GM23248 (cell line): ENCODE measurements around the gene DNAH8. TPM values are rescaled to one million over a fixed set of nuclear protein-coding genes. Genes with fewer than 3 reads are reported as not detected.

ENCODE experiments used
- DNase-seq: peaks from one replicate; pipeline ENCODE4 v3.0.0-alpha.2; 2015
- H2AFZ ChIP-seq: fragments of 200-600 bp; sonication (generic); 2 replicates; pipeline ENCODE4 v1.6.1; 2016; ENCODE audit warnings: antibody characterized with exemption
- H3F3A ChIP-seq: fragments of 200-600 bp; sonication (generic); 2 replicates; pipeline ENCODE4 v1.6.1; 2016; ENCODE audit warnings: mild to moderate bottlenecking, antibody characterized with exemption, mixed run types; ENCODE audit not compliant: insufficient read depth
- H3K27ac ChIP-seq: fragments of 200-600 bp; sonication (generic); 2 replicates; pipeline ENCODE4 v1.5.1; 2016; ENCODE audit warnings: mild to moderate bottlenecking
- H3K27me3 ChIP-seq: fragments of 200-600 bp; sonication (generic); replicated peaks from 2 replicates; pipeline ENCODE4 v1.6.1; 2016; ENCODE audit warnings: mild to moderate bottlenecking; ENCODE audit not compliant: insufficient read depth
- H3K36me3 ChIP-seq: fragments of 200-600 bp; sonication (generic); 2 replicates; pipeline ENCODE4 v1.6.1; 2016; ENCODE audit warnings: low read depth, mild to moderate bottlenecking
- H3K4me1 ChIP-seq: fragments of 200-600 bp; sonication (generic); 2 replicates; pipeline ENCODE4 v1.6.1; 2016; ENCODE audit warnings: mild to moderate bottlenecking; ENCODE audit not compliant: insufficient read depth
- H3K4me2 ChIP-seq: fragments of 200-600 bp; sonication (generic); one replicate; pipeline ENCODE4 v1.6.1; 2016; ENCODE audit warnings: mild to moderate bottlenecking; ENCODE audit not compliant: unreplicated experiment
- H3K4me3 ChIP-seq: fragments of 200-600 bp; sonication (generic); 2 replicates; pipeline ENCODE4 v1.5.1; 2016; ENCODE audit warnings: mild to moderate bottlenecking
- H3K79me2 ChIP-seq: fragments of 200-600 bp; sonication (generic); 2 replicates; pipeline ENCODE4 v1.6.1; 2016; ENCODE audit warnings: mild to moderate bottlenecking; ENCODE audit not compliant: insufficient read depth
- H3K9ac ChIP-seq: fragments of 200-600 bp; sonication (generic); 2 replicates; pipeline ENCODE4 v1.6.1; 2016; ENCODE audit warnings: mild to moderate bottlenecking
- H3K9me2 ChIP-seq: fragments of 200-600 bp; sonication (generic); 2 replicates; pipeline ENCODE4 v1.6.1; 2016; ENCODE audit warnings: mixed run types, mild to moderate bottlenecking, moderate library complexity; ENCODE audit not compliant: insufficient read depth
- H3K9me3 ChIP-seq: fragments of 200-600 bp; sonication (generic); one replicate; pipeline ENCODE4 v1.6.1; 2017; ENCODE audit warnings: low read depth
- H4K20me1 ChIP-seq: fragments of 200-600 bp; sonication (generic); 2 replicates; pipeline ENCODE4 v1.6.0; 2016; ENCODE audit not compliant: insufficient read depth
- EZH2 ChIP-seq: fragments of 200-600 bp; sonication (generic); IDR thresholded peaks from 2 replicates; pipeline ENCODE4 v1.6.1; 2018; ENCODE audit warnings: antibody characterized with exemption, mild to moderate bottlenecking; ENCODE audit not compliant: insufficient read depth, poor library complexity, severe bottlenecking
- EZH2phosphoT487 ChIP-seq: fragments of 200-600 bp; sonication (generic); IDR thresholded peaks from 2 replicates; pipeline ENCODE4 v1.6.1; 2018; ENCODE audit warnings: antibody characterized with exemption, moderate library complexity, mild to moderate bottlenecking, low read depth; ENCODE audit not compliant: insufficient read depth
- WGBS, 2 experiments: methylation state at CpG; one replicate each; pipeline ENCODE4 v1.1.6; 2015 to 2017; ENCODE audit warnings: low lambda C conversion rate in 2 of 2, low coverage in 1 of 2; ENCODE audit errors: missing lambda C conversion rate in 2 of 2; 5-methylcytosine and 5-hydroxymethylcytosine counted together
- in situ Hi-C: fragments of 300-500 bp; cut with MboI; formaldehyde crosslinking; loops from 2 replicates; pipeline ENCODE4 v1.15.0; 2020
- polyA plus RNA-seq: library from polyadenylated mRNA; unstranded; fragments of >200 nt; fragmentation: Nextera tagmentation; extraction: Ambion mirVana; gene quantifications from 2 replicates; pipeline ENCODE4 v1.2.1, GENCODE V29; 2016
- total RNA-seq: library from RNA; depleted of rRNA; stranded (reverse); fragments of >200 nt; shearing (Covaris generic); gene quantifications from 2 replicates; pipeline ENCODE4 v1.2.3, GENCODE V29; 2014

Gene DNAH8
- total and polyA plus RNA-seq, 2 experiments from 2014 or later: not detected

DNA sequence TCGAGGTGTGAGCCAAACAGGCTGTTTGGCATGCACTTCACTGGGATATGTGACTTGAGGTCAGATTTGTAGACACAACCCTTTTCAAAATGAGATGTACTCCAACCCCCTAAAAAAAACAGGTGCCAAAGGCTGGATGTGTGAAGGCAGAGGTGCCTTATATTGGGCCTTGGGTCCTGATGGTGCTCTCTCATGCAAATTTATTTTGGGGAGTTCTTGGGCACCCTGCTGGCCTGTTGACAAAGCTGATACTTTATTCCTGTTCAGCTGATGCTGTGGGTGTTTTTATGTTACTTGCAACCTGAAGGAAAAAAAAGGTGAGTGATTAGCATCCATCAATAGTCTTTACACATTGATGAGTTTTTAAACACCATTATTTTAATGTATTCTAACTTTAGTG lies 121.5 kb downstream of the DNAH8 start:
- H3K27me3 ChIP-seq: 0 out of 2 replicates have a peak, but pooled peaks cover under 1% of the 10 kb centered on the region
- no peaks in the 10 kb centered on the region for H4K20me1 ChIP-seq
- H3K4me3 ChIP-seq: no peak overlapping the region
- no peaks in the 10 kb centered on the region for H3K4me1 ChIP-seq
- H3K27ac ChIP-seq: no peak overlapping the region
- H3K9me2 ChIP-seq: no peaks in the 10 kb centered on the region
- H3K9ac ChIP-seq: no peak overlapping the region
- no peak for TF ChIP-seq EZH2
- TF ChIP-seq EZH2phosphoT487: no peak
- H3K79me2 ChIP-seq: no peaks in the 10 kb centered on the region
- no peaks in the 10 kb centered on the region for H3K36me3 ChIP-seq
- in situ Hi-C loops: no loop called here
- H3K4me2 ChIP-seq: no peak overlapping the region
- DNase-seq: no peak
- no peaks in the 10 kb centered on the region for H3F3A ChIP-seq
- no peaks in the 10 kb centered on the region for H3K9me3 ChIP-seq
- no peak overlapping the region for H2AFZ ChIP-seq
- WGBS, 2 experiments: 10 to 12% methylated on average over 1 of the region's 1 CpG

DNA sequence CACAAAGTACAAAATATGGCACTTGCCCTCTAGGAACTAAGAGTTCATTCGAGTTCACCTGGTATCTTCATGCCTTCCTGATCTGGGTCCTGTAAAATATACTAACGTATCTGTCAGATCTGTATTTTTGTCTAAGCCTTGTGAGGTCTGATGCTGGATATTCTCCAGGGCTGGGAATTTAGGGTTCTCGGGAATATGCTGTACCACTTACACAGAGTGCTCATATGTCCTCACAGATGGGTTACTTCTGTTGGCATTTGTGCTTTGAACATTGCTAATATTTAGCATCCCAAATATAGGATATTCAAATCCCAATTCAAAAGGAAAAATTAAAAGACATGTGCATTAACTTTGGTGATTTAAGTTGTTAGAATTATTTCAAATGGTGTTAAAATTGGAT lies 122.0 kb downstream of the DNAH8 start:
- Histone ChIP-seq H3K4me3 (no peak overlapping the region), H3K36me3 (no peaks in the 10 kb centered on the region), H3K9me2 (no peaks in the 10 kb centered on the region), H3K27me3 (0 out of 2 replicates have a peak, but pooled peaks cover 3% of the 10 kb centered on the region), H3F3A (no peaks in the 10 kb centered on the region), H4K20me1 (no peaks in the 10 kb centered on the region), H2AFZ (no peak overlapping the region), H3K9me3 (no peaks in the 10 kb centered on the region), H3K4me1 (no peaks in the 10 kb centered on the region), H3K9ac (no peak overlapping the region), H3K4me2 (no peak overlapping the region), H3K79me2 (no peaks in the 10 kb centered on the region), H3K27ac (no peak overlapping the region)
- no peak for DNase-seq
- WGBS, 2 experiments: 20% methylated on average over 3 of the region's 3 CpGs
- in situ Hi-C loops: no loop called here
- TF ChIP-seq EZH2phosphoT487 (no peak), EZH2 (no peak)

DNA sequence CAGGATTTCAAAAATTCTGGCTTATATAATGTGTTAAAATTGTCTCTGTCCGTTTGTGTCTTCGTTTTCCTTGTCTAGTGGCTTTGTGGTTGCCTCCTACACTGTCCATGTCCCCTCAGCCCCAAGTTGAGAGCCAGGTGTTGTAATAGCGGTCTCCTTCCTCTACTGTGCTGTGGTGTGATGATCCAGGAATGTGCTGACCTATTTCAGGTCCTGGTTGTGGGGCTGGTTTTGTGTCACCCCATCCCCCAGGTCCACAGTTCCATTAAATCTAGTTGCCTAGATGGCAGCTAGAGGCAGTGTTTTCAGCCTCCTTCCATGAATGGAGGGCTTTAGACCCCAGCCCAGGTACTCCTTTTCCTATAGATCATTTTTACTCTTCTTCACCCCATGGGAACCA lies 128.7 kb downstream of the DNAH8 start:
- Histone ChIP-seq H3K9ac (no peak overlapping the region), H3K27me3 (0 out of 2 replicates have a peak, but pooled peaks cover 3% of the 10 kb centered on the region), H3K27ac (no peak overlapping the region), H3K4me3 (no peak overlapping the region), H3F3A (no peaks in the 10 kb centered on the region), H3K36me3 (no peaks in the 10 kb centered on the region), H2AFZ (no peak overlapping the region), H3K9me3 (no peaks in the 10 kb centered on the region), H3K4me2 (no peak overlapping the region), H4K20me1 (no peaks in the 10 kb centered on the region), H3K79me2 (no peaks in the 10 kb centered on the region), H3K4me1 (no peaks in the 10 kb centered on the region), H3K9me2 (no peaks in the 10 kb centered on the region)
- 14 to 20% methylated on average over 3 of the region's 3 CpGs for WGBS, 2 experiments
- TF ChIP-seq EZH2phosphoT487 (no peak), EZH2 (no peak)
- no peak for DNase-seq
- in situ Hi-C loops: no loop called here

DNA sequence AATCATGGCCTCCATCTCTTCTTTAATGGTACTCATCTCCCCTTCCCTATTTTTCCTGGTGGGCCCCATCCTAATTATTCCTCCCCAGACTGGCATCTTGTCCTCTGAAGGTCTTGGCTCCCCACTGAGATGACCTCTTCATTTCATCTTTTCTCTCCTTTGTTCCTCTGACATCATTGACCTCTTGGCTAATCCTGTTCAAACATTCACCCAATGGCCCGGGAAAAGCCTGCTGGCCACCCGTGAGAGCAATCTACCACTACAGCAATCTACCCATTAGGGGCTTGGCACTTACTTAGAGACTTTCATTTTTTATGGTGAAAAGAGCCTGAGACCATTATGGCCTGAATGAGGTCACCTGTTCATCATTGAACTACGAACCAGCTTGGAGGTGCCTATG lies 130.8 kb downstream of the DNAH8 start:
- in situ Hi-C loops: no loop called here

DNA sequence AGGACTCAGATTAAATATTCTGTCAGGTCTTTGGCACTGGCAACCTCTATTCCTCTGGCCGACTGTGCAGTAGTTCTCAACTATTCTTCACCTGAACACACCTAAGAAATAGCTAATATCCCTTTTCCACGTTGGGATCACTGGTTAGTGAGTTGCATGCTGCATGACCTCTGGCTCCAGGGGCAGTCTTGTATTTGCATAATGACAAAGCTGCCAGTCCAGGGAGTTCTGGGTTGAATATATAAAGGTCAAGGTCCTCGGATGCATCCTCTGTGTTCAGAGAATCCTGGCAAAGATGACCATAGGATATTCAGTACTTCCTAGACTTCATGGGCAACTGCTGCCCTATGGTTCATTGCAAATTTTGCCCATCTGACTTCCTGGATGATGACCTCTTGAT lies 131.2 kb downstream of the DNAH8 start:
- Histone ChIP-seq H3K27ac (no peak overlapping the region), H3K36me3 (no peaks in the 10 kb centered on the region), H4K20me1 (no peaks in the 10 kb centered on the region), H3K9ac (no peak overlapping the region), H2AFZ (no peak overlapping the region), H3K9me2 (no peaks in the 10 kb centered on the region), H3K4me3 (no peak overlapping the region), H3K79me2 (no peaks in the 10 kb centered on the region), H3K27me3 (0 out of 2 replicates have a peak, but pooled peaks cover 3% of the 10 kb centered on the region), H3K4me2 (no peak overlapping the region), H3K4me1 (no peaks in the 10 kb centered on the region), H3F3A (no peaks in the 10 kb centered on the region), H3K9me3 (no peaks in the 10 kb centered on the region)
- no peak for DNase-seq
- in situ Hi-C loops: no loop called here
- WGBS, 2 experiments: 52 to 65% methylated on average over 3 of the region's 3 CpGs
- TF ChIP-seq EZH2 (no peak), EZH2phosphoT487 (no peak)

More for the DNA sequence above, 130.8 kb downstream of the DNAH8 start:
- 0 out of 2 replicates have a peak, but pooled peaks cover 3% of the 10 kb centered on the region for H3K27me3 ChIP-seq
- H3K79me2 ChIP-seq: no peaks in the 10 kb centered on the region
- H3K9ac ChIP-seq: no peak overlapping the region
- 41 to 43% methylated on average over 3 of the region's 3 CpGs for WGBS, 2 experiments
- no peaks in the 10 kb centered on the region for H3K9me3 ChIP-seq
- no peak overlapping the region for H3K4me2 ChIP-seq
- no peaks in the 10 kb centered on the region for H3K4me1 ChIP-seq
- no peak overlapping the region for H2AFZ ChIP-seq
- TF ChIP-seq EZH2 (no peak), EZH2phosphoT487 (no peak)
- no peak overlapping the region for H3K4me3 ChIP-seq
- H3K36me3 ChIP-seq: no peaks in the 10 kb centered on the region
- DNase-seq: no peak
- no peaks in the 10 kb centered on the region for H3F3A ChIP-seq
- H3K9me2 ChIP-seq: no peaks in the 10 kb centered on the region
- H4K20me1 ChIP-seq: no peaks in the 10 kb centered on the region
- H3K27ac ChIP-seq: no peak overlapping the region
